HepG2 (cell line): ENCODE results near the gene ACADVL.

Experiments
- ATF4 ChIP-seq, 2 experiments: fragments of 450-650 bp in 1 of 2; sonication (generic) in 1 of 2; formaldehyde crosslinking; IDR thresholded peaks; 2 replicates each; pipeline versions ENCODE4 v1.5.0 to v1.8.0; 2020 to 2022; ENCODE audit warnings: mild to moderate bottlenecking in 1 of 2, missing genetic modification reagents in 1 of 2
- CTCF ChIP-seq: sonication (generic); formaldehyde crosslinking; IDR thresholded peaks from 2 replicates; pipeline ENCODE4 v1.5.0; 2020; ENCODE audit warnings: mild to moderate bottlenecking, missing genetic modification reagents, moderate library complexity
- EZH2 ChIP-seq: conservative IDR thresholded peaks from 2 replicates; pipeline ENCODE4 v1.6.1; 2012; ENCODE audit warnings: mild to moderate bottlenecking, low read depth, low read length, moderate library complexity
- JUN ChIP-seq: sonication (generic); formaldehyde crosslinking; IDR thresholded peaks from 2 replicates; pipeline ENCODE4 v1.4.0; 2020; ENCODE audit warnings: mild to moderate bottlenecking, missing genetic modification reagents
- MTA3 ChIP-seq: sonication (generic); formaldehyde crosslinking; IDR thresholded peaks from 2 replicates; pipeline ENCODE4 v1.4.0; 2020; ENCODE audit warnings: missing genetic modification reagents
- ZFAT ChIP-seq: sonication (generic); formaldehyde crosslinking; conservative IDR thresholded peaks from 2 replicates; pipeline ENCODE4 v1.8.1; 2023; ENCODE audit warnings: missing genetic modification reagents, inconsistent platforms

GRCh38 chr17:7224110-7224509 is 4.4 kb downstream of the ACADVL start:
- TF ChIP-seq MTA3 (no peak), EZH2 (no peak), JUN (CRISPR knock-in tag) (no peak), CTCF (CRISPR knock-in tag) (no peak), ZFAT (CRISPR knock-in tag) (no peak), ATF4 (CRISPR knock-in tag; IDR thresholded peaks at IDR 0.05) (no peak)
